GM23338 (cell line): ENCODE measurements around the gene OR8K1. TPM values are rescaled to one million over a fixed set of nuclear protein-coding genes. Genes with fewer than 3 reads are reported as not detected.

Experiments used
- ATAC-seq: fragments of 200-7000 bp; cut with Tn5 transposase; 3 replicates; pipeline ENCODE4 v1.9.1; 2020
- DNase-seq: peaks from one replicate; pipeline ENCODE4 v3.0.0-alpha.2; 2015; ENCODE audit warnings: low spot score
- H2AFZ ChIP-seq: fragments of 200-600 bp; sonication (generic); 2 replicates; pipeline ENCODE4 v1.8.0; 2016; ENCODE audit warnings: antibody characterized with exemption, mild to moderate bottlenecking, moderate library complexity
- H3F3A ChIP-seq: fragments of 200-600 bp; sonication (generic); replicated peaks from 2 replicates; pipeline ENCODE4 v1.8.0; 2017; ENCODE audit warnings: antibody characterized with exemption, mixed run types, low read depth
- H3K27ac ChIP-seq: fragments of 200-600 bp; sonication (generic); 2 replicates; pipeline ENCODE4 v1.6.1; 2016; ENCODE audit warnings: low read depth
- H3K27me3 ChIP-seq: fragments of 200-600 bp; sonication (generic); 2 replicates; pipeline ENCODE4 v1.8.0; 2016; ENCODE audit warnings: mild to moderate bottlenecking, mixed run types, moderate library complexity; ENCODE audit not compliant: insufficient read depth
- H3K36me3 ChIP-seq: fragments of 200-600 bp; sonication (generic); 2 replicates; pipeline ENCODE4 v1.8.0; 2016; ENCODE audit warnings: mild to moderate bottlenecking; ENCODE audit not compliant: insufficient read depth
- H3K4me1 ChIP-seq: fragments of 200-600 bp; sonication (generic); 2 replicates; pipeline ENCODE4 v1.8.0; 2016; ENCODE audit warnings: mild to moderate bottlenecking, moderate library complexity; ENCODE audit not compliant: insufficient read depth
- H3K4me2 ChIP-seq: fragments of 200-600 bp; sonication (generic); 2 replicates; pipeline ENCODE4 v1.7.1; 2017; ENCODE audit warnings: mixed run types
- H3K4me3 ChIP-seq: fragments of 200-600 bp; sonication (generic); 2 replicates; pipeline ENCODE4 v1.6.1; 2016; ENCODE audit warnings: mixed run types
- H3K79me2 ChIP-seq: fragments of 200-600 bp; sonication (generic); replicated peaks from 2 replicates; pipeline ENCODE4 v1.8.0; 2017; ENCODE audit warnings: mild to moderate bottlenecking; ENCODE audit not compliant: insufficient read depth
- H3K9me2 ChIP-seq: fragments of 200-600 bp; sonication (generic); 2 replicates; pipeline ENCODE4 v1.8.0; 2017; ENCODE audit not compliant: insufficient read depth
- H4K20me1 ChIP-seq: fragments of 200-600 bp; sonication (generic); replicated peaks from 2 replicates; pipeline ENCODE4 v1.8.0; 2017; ENCODE audit warnings: mild to moderate bottlenecking; ENCODE audit not compliant: insufficient read depth
- H3K27ac Mint-ChIP-seq: 2 replicates; pipeline ENCODE4 v1.8.0; 2020; ENCODE audit warnings: inconsistent platforms, mild to moderate bottlenecking, moderate library complexity, mixed read lengths
- H3K27me3 Mint-ChIP-seq: 3 replicates; pipeline ENCODE4 v1.8.0; 2022; ENCODE audit warnings: low read depth, mild to moderate bottlenecking, moderate library complexity, mixed read lengths, inconsistent platforms; ENCODE audit not compliant: insufficient read depth, poor library complexity
- H3K36me3 Mint-ChIP-seq: 3 replicates; pipeline ENCODE4 v1.8.0; 2021; ENCODE audit warnings: low read depth, mild to moderate bottlenecking, inconsistent platforms, moderate library complexity, mixed read lengths
- H3K4me1 Mint-ChIP-seq: 3 replicates; pipeline ENCODE4 v1.8.0; 2020; ENCODE audit warnings: mild to moderate bottlenecking, inconsistent platforms, mixed read lengths
- H3K4me3 Mint-ChIP-seq: 3 replicates; pipeline ENCODE4 v1.8.0; 2021; ENCODE audit warnings: moderate library complexity, mild to moderate bottlenecking, inconsistent platforms, mixed read lengths
- H3K9me3 Mint-ChIP-seq: 3 replicates; pipeline ENCODE4 v1.8.0; 2020; ENCODE audit warnings: moderate library complexity, mild to moderate bottlenecking, inconsistent platforms, mixed read lengths
- CREB1 ChIP-seq: fragments of 250-450 bp; sonication (Bioruptor Pico); IDR thresholded peaks from 2 replicates; pipeline ENCODE4 v1.5.0; 2020; ENCODE audit warnings: low read depth, mild to moderate bottlenecking, moderate library complexity
- CTCF ChIP-seq, 2 experiments: fragments of 200-600 bp in 1 of 2; sonication (generic) in 1 of 2; conservative IDR thresholded peaks; 2 replicates each; pipeline versions ENCODE4 v1.5.1 to v1.6.1; 2016 to 2017; ENCODE audit warnings: antibody characterized with exemption in 2 of 2, low read depth in 2 of 2, mild to moderate bottlenecking in 2 of 2, moderate library complexity in 1 of 2
- EZH2phosphoT487 ChIP-seq: fragments of 200-600 bp; sonication (generic); IDR thresholded peaks from one replicate; pipeline ENCODE4 v1.8.1; 2018; ENCODE audit warnings: antibody characterized with exemption; ENCODE audit not compliant: unreplicated experiment
- JUNB ChIP-seq: IDR thresholded peaks from one replicate; pipeline ENCODE4 v1.6.1; 2016; ENCODE audit warnings: antibody characterized with exemption; ENCODE audit not compliant: unreplicated experiment
- NANOG ChIP-seq: IDR thresholded peaks from 2 replicates; pipeline ENCODE4 v1.6.1; 2016; ENCODE audit warnings: antibody characterized with exemption, borderline replicate concordance
- POLR2AphosphoS5 ChIP-seq: IDR thresholded peaks from 2 replicates; pipeline ENCODE4 v1.6.1; 2016; ENCODE audit warnings: antibody characterized with exemption, low read depth
- STAT1 ChIP-seq: IDR thresholded peaks from one replicate; pipeline ENCODE4 v1.6.1; 2016; ENCODE audit warnings: antibody characterized with exemption; ENCODE audit not compliant: unreplicated experiment
- ZNF114 ChIP-seq: fragments of 250-450 bp; sonication (Bioruptor Pico); IDR thresholded peaks from 2 replicates; pipeline ENCODE4 v1.5.0; 2020; ENCODE audit warnings: mild to moderate bottlenecking, moderate library complexity
- ZNF462 ChIP-seq: fragments of 250-450 bp; sonication (Bioruptor Pico); IDR thresholded peaks from 2 replicates; pipeline ENCODE4 v1.5.0; 2020; ENCODE audit warnings: mild to moderate bottlenecking, moderate library complexity
- polyA plus RNA-seq: library from polyadenylated mRNA; unstranded; fragments of >200 nt; fragmentation: Nextera tagmentation; extraction: Ambion mirVana; gene quantifications from 2 replicates; pipeline ENCODE4 v1.2.1, GENCODE V29; 2016
- total RNA-seq: library from RNA; depleted of rRNA; stranded (reverse); fragments of >200 nt; shearing (Covaris generic); gene quantifications from 2 replicates; pipeline ENCODE4 v1.2.3, GENCODE V29; 2014
- TF ChIP-seq, protein P1 (sequence below): IDR thresholded peaks from one replicate; pipeline ENCODE4 v1.6.1; 2018; ENCODE audit warnings: antibody characterized with exemption; ENCODE audit not compliant: unreplicated experiment
- TF ChIP-seq, protein P2 (sequence below): IDR thresholded peaks from 2 replicates; pipeline ENCODE4 v1.6.1; 2016; ENCODE audit warnings: antibody characterized with exemption

Gene OR8K1
- total and polyA plus RNA-seq, 2 experiments from 2014 or later = not detected

- TF ChIP-seq CTCF (conservative IDR thresholded peaks at IDR 0.05; ENCODE audit: low read depth in 2 of 2) (no peak), NANOG (no peak)
Observed at GRCh38 chr11:56353991-56354390, 8.2 kb downstream of the OR8K1 start, which contains the start of gene OR8J1 (continued).

GRCh38 chr11:56375324-56375723, 29.5 kb downstream of the OR8K1 start, which contains the start of gene OR8U1:
Gene OR8U1, plus strand, starts transcription at chr11:56375624. Its CDS starts 0 bp downstream, at chr11:56375624.
- no peak within 1 kb of the TSS for H2AFZ ChIP-seq
- TF ChIP-seq ZNF114 (CRISPR knock-in tag) (no peak), EZH2phosphoT487 (no peak), CTCF (conservative IDR thresholded peaks at IDR 0.05; ENCODE audit: low read depth in 2 of 2) (no peak), JUNB (no peak), STAT1 (no peak), CREB1 (CRISPR knock-in tag) (no peak), POLR2AphosphoS5 (no peak), ZNF462 (CRISPR knock-in tag) (no peak)
- TF ChIP-seq, protein P1, sequence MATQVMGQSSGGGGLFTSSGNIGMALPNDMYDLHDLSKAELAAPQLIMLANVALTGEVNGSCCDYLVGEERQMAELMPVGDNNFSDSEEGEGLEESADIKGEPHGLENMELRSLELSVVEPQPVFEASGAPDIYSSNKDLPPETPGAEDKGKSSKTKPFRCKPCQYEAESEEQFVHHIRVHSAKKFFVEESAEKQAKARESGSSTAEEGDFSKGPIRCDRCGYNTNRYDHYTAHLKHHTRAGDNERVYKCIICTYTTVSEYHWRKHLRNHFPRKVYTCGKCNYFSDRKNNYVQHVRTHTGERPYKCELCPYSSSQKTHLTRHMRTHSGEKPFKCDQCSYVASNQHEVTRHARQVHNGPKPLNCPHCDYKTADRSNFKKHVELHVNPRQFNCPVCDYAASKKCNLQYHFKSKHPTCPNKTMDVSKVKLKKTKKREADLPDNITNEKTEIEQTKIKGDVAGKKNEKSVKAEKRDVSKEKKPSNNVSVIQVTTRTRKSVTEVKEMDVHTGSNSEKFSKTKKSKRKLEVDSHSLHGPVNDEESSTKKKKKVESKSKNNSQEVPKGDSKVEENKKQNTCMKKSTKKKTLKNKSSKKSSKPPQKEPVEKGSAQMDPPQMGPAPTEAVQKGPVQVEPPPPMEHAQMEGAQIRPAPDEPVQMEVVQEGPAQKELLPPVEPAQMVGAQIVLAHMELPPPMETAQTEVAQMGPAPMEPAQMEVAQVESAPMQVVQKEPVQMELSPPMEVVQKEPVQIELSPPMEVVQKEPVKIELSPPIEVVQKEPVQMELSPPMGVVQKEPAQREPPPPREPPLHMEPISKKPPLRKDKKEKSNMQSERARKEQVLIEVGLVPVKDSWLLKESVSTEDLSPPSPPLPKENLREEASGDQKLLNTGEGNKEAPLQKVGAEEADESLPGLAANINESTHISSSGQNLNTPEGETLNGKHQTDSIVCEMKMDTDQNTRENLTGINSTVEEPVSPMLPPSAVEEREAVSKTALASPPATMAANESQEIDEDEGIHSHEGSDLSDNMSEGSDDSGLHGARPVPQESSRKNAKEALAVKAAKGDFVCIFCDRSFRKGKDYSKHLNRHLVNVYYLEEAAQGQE = no peak
- TF ChIP-seq, protein P2, sequence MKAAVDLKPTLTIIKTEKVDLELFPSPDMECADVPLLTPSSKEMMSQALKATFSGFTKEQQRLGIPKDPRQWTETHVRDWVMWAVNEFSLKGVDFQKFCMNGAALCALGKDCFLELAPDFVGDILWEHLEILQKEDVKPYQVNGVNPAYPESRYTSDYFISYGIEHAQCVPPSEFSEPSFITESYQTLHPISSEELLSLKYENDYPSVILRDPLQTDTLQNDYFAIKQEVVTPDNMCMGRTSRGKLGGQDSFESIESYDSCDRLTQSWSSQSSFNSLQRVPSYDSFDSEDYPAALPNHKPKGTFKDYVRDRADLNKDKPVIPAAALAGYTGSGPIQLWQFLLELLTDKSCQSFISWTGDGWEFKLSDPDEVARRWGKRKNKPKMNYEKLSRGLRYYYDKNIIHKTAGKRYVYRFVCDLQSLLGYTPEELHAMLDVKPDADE = no peak

More at GRCh38 chr11:56375324-56375723, 29.5 kb downstream of the OR8K1 start, which contains the start of gene OR8U1:
- ATAC-seq (no peak), DNase-seq (no peak)
- H3K27ac ChIP-seq = no peak within 1 kb of the TSS
- H3K79me2 ChIP-seq = no peaks in the 10 kb centered on the region
- Mint-ChIP-seq H3K9me3 (no peaks in the 10 kb centered on the region), H3K27me3 (no peaks in the 10 kb centered on the region), H3K4me3 (no peak within 1 kb of the TSS), H3K27ac (no peak within 1 kb of the TSS), H3K4me1 (no peaks in the 10 kb centered on the region), H3K36me3 (no peaks in the 10 kb centered on the region)
- no peaks in the 10 kb centered on the region for H4K20me1 ChIP-seq
- no peak within 1 kb of the TSS for H3K4me2 ChIP-seq
- no peaks in the 10 kb centered on the region for H3K4me1 ChIP-seq
- H3K27me3 ChIP-seq = no peaks in the 10 kb centered on the region
- no peaks in the 10 kb centered on the region for H3K9me2 ChIP-seq
- H3K36me3 ChIP-seq = no peaks in the 10 kb centered on the region
- H3K4me3 ChIP-seq = no peak within 1 kb of the TSS
- no peaks in the 10 kb centered on the region for H3F3A ChIP-seq
